Uterus (tissue), 4 donors: ENCODE data around the gene PAFAH2. TPM values are rescaled to one million over a fixed set of nuclear protein-coding genes. Genes with fewer than 3 reads are reported as not detected.

ENCODE experiments used
- DNase-seq, 2 donors: peaks; one replicate each; pipeline ENCODE4 v3.0.0-alpha.2; 2019 to 2020
- H3K27ac ChIP-seq, 2 donors: fragments of 200-600 bp; sonication (generic); 1 replicate in 1 of 2; 2 replicates in 1 of 2; pipeline ENCODE4 v1.5.1; 2016 to 2018
- H3K27me3 ChIP-seq, 2 donors: fragments of 200-600 bp; sonication (generic); one replicate each; pipeline ENCODE4 v1.5.1; 2018 to 2019; ENCODE audit warnings: control low read depth in 1 of 2
- H3K36me3 ChIP-seq, 2 donors: fragments of 200-600 bp; sonication (generic); one replicate each; pipeline ENCODE4 v1.5.1; 2019; ENCODE audit warnings: control low read depth in 1 of 2
- H3K4me1 ChIP-seq, 2 donors: fragments of 200-600 bp; sonication (generic); one replicate each; pipeline ENCODE4 v1.5.1; 2018 to 2019; ENCODE audit warnings: control low read depth in 1 of 2
- H3K4me3 ChIP-seq, 2 donors: fragments of 200-600 bp; sonication (generic); 1 replicate in 1 of 2; 2 replicates in 1 of 2; pipeline ENCODE4 v1.5.1; 2018 to 2019; ENCODE audit warnings: mild to moderate bottlenecking in 1 of 2
- H3K9me3 ChIP-seq, 2 donors: fragments of 200-600 bp; sonication (generic); one replicate each; pipeline ENCODE4 v1.5.1; 2019; ENCODE audit warnings: control low read depth in 1 of 2
- POLR2A ChIP-seq, 2 donors: fragments of 450-650 bp; IDR thresholded peaks; one replicate each; pipeline ENCODE4 v1.6.1; 2016; ENCODE audit warnings: antibody characterized with exemption in 2 of 2, mild to moderate bottlenecking in 1 of 2, moderate library complexity in 1 of 2
- intact Hi-C: fragments of 100-400 bp; cut with DNase I; formaldehyde crosslinking; loops from one replicate; pipeline ENCODE4 v1.15.1; 2023; ENCODE audit warnings: low total_unique reads
- total RNA-seq, 4 donors: library from RNA; depleted of rRNA in 3 of 4; stranded (reverse); fragments of >200 nt in 3 of 4; gene quantifications; one replicate each; pipeline versions ENCODE4 v1.1.0 to v1.2.4, GENCODE V29; 2014 to 2023
- TF ChIP-seq, protein P1 (sequence below), 4 experiments: fragments of 200-600 bp in 2 of 4; fragments of 450-650 bp in 2 of 4; sonication (generic) in 2 of 4; IDR thresholded peaks; one replicate each; pipeline ENCODE4 v1.5.1; 2016 to 2019; ENCODE audit warnings: antibody characterized with exemption in 4 of 4, mild to moderate bottlenecking in 2 of 4, moderate library complexity in 1 of 4
- donor health status: DM: yes; HTN: yes; CAD: no.

The PAFAH2 gene
- total RNA-seq, 4 donors from 2014 or later, result 6.2 to 12.3 (median 9.2) TPM

DNA sequence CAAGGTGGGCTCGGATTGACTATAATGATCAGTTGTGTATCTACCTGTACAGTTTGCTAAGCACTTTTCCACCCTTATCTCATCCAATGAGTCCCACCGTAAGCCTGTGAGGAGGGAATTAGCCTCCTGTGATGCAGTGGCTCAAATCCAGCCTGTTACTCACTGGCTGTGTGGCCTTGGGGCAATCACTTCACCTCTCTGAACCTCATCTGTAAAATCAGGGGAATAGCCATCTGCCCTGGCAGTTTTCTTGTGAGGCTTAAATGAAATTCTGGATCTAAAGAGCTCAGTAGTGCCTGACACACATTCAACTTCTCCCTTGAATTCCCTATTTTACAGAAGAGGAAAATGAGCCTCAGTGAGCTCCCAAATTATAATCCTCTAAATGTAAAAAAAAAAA, 16.3 kb upstream of the PAFAH2 start:
- TF ChIP-seq POLR2A (IDR thresholded peaks at IDR 0.05), result no peak
- TF ChIP-seq, protein P1, sequence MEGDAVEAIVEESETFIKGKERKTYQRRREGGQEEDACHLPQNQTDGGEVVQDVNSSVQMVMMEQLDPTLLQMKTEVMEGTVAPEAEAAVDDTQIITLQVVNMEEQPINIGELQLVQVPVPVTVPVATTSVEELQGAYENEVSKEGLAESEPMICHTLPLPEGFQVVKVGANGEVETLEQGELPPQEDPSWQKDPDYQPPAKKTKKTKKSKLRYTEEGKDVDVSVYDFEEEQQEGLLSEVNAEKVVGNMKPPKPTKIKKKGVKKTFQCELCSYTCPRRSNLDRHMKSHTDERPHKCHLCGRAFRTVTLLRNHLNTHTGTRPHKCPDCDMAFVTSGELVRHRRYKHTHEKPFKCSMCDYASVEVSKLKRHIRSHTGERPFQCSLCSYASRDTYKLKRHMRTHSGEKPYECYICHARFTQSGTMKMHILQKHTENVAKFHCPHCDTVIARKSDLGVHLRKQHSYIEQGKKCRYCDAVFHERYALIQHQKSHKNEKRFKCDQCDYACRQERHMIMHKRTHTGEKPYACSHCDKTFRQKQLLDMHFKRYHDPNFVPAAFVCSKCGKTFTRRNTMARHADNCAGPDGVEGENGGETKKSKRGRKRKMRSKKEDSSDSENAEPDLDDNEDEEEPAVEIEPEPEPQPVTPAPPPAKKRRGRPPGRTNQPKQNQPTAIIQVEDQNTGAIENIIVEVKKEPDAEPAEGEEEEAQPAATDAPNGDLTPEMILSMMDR (IDR thresholded peaks at IDR 0.05), result no peak
- Histone ChIP-seq H3K27ac (no peak overlapping the region), H3K4me1 (no peaks in the 10 kb centered on the region), H3K36me3 (no peaks in the 10 kb centered on the region), H3K4me3 (no peak overlapping the region), H3K9me3 (no peaks in the 10 kb centered on the region), H3K27me3 (no peaks in the 10 kb centered on the region)
- no peak for DNase-seq
- intact Hi-C loops, result no loop called here

DNA sequence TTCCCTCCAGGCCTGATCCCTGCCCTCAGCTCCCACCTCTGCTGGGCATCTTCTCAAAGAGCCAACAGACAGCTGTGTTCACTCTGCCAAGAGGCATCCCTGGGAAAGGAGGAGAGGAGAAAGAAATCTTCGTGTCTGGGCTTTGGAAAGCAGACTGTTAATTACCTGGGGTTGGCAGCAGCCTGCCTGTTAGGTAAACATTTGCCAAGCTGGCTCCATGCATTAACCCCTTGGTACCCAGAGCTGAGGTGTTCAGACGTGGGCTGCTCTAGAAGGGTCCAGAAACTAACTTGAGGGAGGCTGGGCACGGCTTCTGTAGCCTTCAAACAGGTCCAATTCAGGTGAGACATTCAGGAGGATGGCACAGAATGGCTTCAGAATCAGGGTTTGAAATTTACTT, 15.0 kb upstream of the PAFAH2 start:
- TF ChIP-seq POLR2A (IDR thresholded peaks at IDR 0.05), result no peak
- TF ChIP-seq, protein P1 (IDR thresholded peaks at IDR 0.05), result no peak
- no peak overlapping the region for H3K4me3 ChIP-seq
- DNase-seq, result no peak
- no peak overlapping the region for H3K27ac ChIP-seq
- no peaks in the 10 kb centered on the region for H3K27me3 ChIP-seq
- no peaks in the 10 kb centered on the region for H3K4me1 ChIP-seq
- intact Hi-C loops, result no loop called here
- H3K9me3 ChIP-seq, result no peaks in the 10 kb centered on the region
- no peaks in the 10 kb centered on the region for H3K36me3 ChIP-seq

- intact Hi-C loops, result no loop called here
- Histone ChIP-seq H3K36me3 (no peaks in the 10 kb centered on the region), H3K27ac (no peak overlapping the region), H3K9me3 (no peaks in the 10 kb centered on the region), H3K4me1 (no peaks in the 10 kb centered on the region), H3K4me3 (no peak overlapping the region), H3K27me3 (no peaks in the 10 kb centered on the region)
- no peak for DNase-seq
- no peak for TF ChIP-seq POLR2A (IDR thresholded peaks at IDR 0.05)
- TF ChIP-seq, protein P1 (IDR thresholded peaks at IDR 0.05), result no peak
Measured at GRCh38 chr1:26010825-26011224, 13.0 kb upstream of the PAFAH2 start.

DNA sequence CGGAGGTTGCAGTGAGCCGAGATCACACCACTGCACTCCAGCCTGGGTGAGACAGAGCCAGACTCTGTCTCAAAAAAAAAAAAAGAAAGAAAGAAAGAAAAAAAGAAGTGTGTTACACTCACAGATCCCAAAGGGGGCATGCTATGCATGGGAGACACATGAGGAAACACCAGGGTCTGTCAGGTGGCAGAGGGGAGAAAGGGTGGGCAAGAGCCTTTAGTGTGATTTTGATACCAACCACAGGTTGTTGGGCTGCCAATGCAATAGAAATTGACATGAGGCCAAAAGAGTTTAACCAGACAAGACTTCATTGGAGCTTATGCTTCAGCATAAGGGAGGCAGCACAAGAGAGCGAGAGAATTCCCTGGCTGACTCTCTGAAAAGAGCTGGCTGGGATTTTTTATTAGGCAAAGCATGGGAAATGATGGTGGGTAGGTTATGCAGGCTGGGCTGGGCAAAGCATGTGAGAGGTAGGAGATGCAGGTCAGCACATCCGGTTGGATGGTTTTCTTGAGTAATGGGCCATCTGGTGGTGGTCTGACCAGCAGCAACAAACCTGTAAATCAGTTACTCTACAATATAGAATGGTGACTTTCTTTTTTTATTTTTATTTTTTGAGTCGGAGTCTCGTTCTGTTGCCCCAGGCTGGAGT, 12.1 kb upstream of the PAFAH2 start:
- Histone ChIP-seq H3K36me3 (no peaks in the 10 kb centered on the region), H3K4me3 (no peak overlapping the region), H3K4me1 (no peaks in the 10 kb centered on the region), H3K9me3 (no peaks in the 10 kb centered on the region), H3K27me3 (no peaks in the 10 kb centered on the region), H3K27ac (no peak overlapping the region)
- intact Hi-C loops, result no loop called here
- no peak for TF ChIP-seq POLR2A (IDR thresholded peaks at IDR 0.05)
- TF ChIP-seq, protein P1 (IDR thresholded peaks at IDR 0.05), result no peak
- DNase-seq, result no peak

- no peak overlapping the region for H3K27ac ChIP-seq
- no peaks in the 10 kb centered on the region for H3K4me1 ChIP-seq
- no peak for DNase-seq
- no peak overlapping the region for H3K4me3 ChIP-seq
- TF ChIP-seq, protein P1 (IDR thresholded peaks at IDR 0.05), result no peak
- TF ChIP-seq POLR2A (IDR thresholded peaks at IDR 0.05), result no peak
- intact Hi-C loops, result no loop called here
- H3K36me3 ChIP-seq, result no peaks in the 10 kb centered on the region
- no peaks in the 10 kb centered on the region for H3K27me3 ChIP-seq
- no peaks in the 10 kb centered on the region for H3K9me3 ChIP-seq
Measured at GRCh38 chr1:26006710-26007109, 8.8 kb upstream of the PAFAH2 start.
